ENCODE measurements around the gene TMEM205. TPM values are rescaled to one million over a fixed set of nuclear protein-coding genes. Genes with fewer than 3 reads are reported as not detected.

The TMEM205 gene
- total RNA-seq, 5 donors from 2014 or later (not counting 1 experiment from before 2014, with no cell fraction given): 15.6 to 32.9 (median 27.0) TPM

DNA sequence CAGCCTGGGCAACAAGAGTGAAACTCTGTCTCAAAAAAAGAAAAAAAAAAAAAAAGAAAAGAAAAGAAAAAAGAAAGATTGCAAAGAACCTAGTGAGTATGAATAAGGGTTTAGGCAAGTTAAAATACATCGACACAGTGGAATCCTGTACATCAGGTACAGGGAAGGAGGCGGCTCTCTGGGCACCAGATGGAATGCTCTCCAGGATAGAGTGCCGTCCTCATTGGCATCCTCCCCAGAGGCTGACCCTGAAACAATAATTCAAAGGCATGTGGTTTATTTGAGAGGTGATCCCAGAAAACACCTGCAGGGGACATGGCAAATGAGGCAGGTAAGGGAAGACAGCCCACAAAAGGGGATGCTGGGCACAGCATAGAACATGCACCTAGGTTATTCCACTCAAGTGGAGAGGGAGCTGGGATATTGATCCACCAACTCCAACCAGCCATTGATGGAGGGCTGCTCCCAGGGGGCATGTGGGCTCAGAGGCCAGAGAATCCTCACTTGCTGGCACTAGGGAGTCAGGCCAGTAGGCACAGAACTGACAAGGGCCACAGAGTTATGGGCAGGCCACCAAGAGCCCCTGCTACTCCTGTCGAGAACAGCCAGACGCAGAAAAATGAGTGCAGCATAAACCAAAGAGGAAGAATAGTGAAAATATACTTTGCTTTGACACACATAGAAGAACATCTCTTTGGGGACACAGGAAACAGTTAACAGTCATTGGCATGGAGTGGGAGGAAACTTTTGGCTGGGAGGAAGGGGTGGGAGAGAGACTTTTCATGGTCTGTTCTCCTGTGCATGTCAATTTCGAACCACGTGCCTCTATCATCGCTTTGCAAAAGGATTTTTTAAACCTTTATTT is 45.9 kb downstream of the TMEM205 start:
- no peaks in the 10 kb centered on the region for H3K4me1 Mint-ChIP-seq
- H3K36me3 Mint-ChIP-seq: no peaks in the 10 kb centered on the region
- H3K27me3 ChIP-seq (replicated peaks in 1 of 2; ENCODE audit: control insufficient read depth in 2 of 2, extremely low read depth in 1 of 2, insufficient read depth in 2 of 2, low read length in 1 of 2): peaks cover 0 to 16% of the 10 kb centered on the region in 2 experiments
- H3K27me3 Mint-ChIP-seq: peaks cover 0 to 12% of the 10 kb centered on the region in 2 donors
- WGBS (ENCODE audit: insufficient coverage): 93% methylated on average over 2 of the region's 8 CpGs
- no peaks in the 10 kb centered on the region for H3K4me1 ChIP-seq (ENCODE audit: control insufficient read depth in 1 of 2, extremely low read depth in 1 of 2, insufficient read depth in 2 of 2, low read length in 2 of 2)
- ChIA-PET POLR2A (interaction anchor here in 1 of 2 donors (0.6 kb wide), 1 partner anchor 137 kb away, joined by 5 read pairs; no protein-coding TSS in a partner anchor), CTCF (interaction anchor here in 1 of 2 donors (0.6 kb wide), 1 partner anchor 10 kb away, joined by 4 read pairs; no protein-coding TSS in a partner anchor)
- H3K36me3 ChIP-seq (ENCODE audit: control insufficient read depth in 2 of 2, extremely low read depth in 1 of 2, insufficient read depth in 1 of 2, low read length in 1 of 2): no peaks in the 10 kb centered on the region
- no peak overlapping the region for H3K27ac ChIP-seq (ENCODE audit: low read length)
- no peaks in the 10 kb centered on the region for H3K9me3 Mint-ChIP-seq
- no peak for DNase-seq
- ATAC-seq (replicated peaks in 1 of 4): no peak
- no peak overlapping the region for H3K27ac Mint-ChIP-seq
- H3K9me3 ChIP-seq: no peaks in the 10 kb centered on the region
- H3K4me3 ChIP-seq (ENCODE audit: control insufficient read depth in 1 of 2, extremely low read depth in 1 of 2, low read length in 1 of 2): no peak overlapping the region
- H3K4me3 Mint-ChIP-seq: no peak overlapping the region

DNA sequence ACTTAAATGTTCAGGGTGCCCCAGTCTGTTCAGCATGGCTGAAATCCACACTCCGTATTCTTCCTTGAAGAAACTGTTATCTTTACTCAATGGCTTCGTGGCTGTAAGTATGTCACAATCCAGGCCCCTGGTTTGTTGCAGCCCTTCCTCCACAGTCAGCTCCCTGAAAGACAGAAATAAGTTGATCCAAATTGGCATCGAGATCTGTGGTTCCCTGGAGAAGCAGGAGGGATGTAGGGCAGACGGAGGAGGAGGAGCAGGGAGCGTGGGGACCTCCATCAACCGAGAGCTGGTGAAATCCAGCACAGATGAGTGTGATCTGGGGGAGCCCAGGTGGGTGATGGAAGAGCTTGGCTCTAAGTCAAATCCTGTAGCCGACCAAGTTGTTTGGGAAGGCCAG is 49.8 kb downstream of the TMEM205 start:
- H3K36me3 ChIP-seq (ENCODE audit: control insufficient read depth in 2 of 2, extremely low read depth in 1 of 2, insufficient read depth in 1 of 2, low read length in 1 of 2): no peaks in the 10 kb centered on the region
- no peak overlapping the region for H3K4me3 ChIP-seq (ENCODE audit: control insufficient read depth in 1 of 2, extremely low read depth in 1 of 2, low read length in 1 of 2)
- no peaks in the 10 kb centered on the region for H3K36me3 Mint-ChIP-seq
- DNase-seq (no peak), ATAC-seq (replicated peaks in 1 of 4) (no peak)
- H3K27ac ChIP-seq (ENCODE audit: low read length): no peak overlapping the region
- peaks cover 0 to 8% of the 10 kb centered on the region in 2 experiments for H3K4me1 ChIP-seq (ENCODE audit: control insufficient read depth in 1 of 2, extremely low read depth in 1 of 2, insufficient read depth in 2 of 2, low read length in 2 of 2)
- H3K27me3 ChIP-seq (replicated peaks in 1 of 2; ENCODE audit: control insufficient read depth in 2 of 2, extremely low read depth in 1 of 2, insufficient read depth in 2 of 2, low read length in 1 of 2): peaks cover 0 to 44% of the 10 kb centered on the region in 2 experiments
- H3K4me1 Mint-ChIP-seq: peaks cover 5 to 9% (median 7%) of the 10 kb centered on the region in 3 donors
- no peaks in the 10 kb centered on the region for H3K9me3 ChIP-seq
- H3K27me3 Mint-ChIP-seq: peaks cover 4 to 22% of the 10 kb centered on the region in 2 donors
- no peaks in the 10 kb centered on the region for H3K9me3 Mint-ChIP-seq
- POLR2A ChIA-PET: no interaction called here
- no peak overlapping the region for H3K4me3 Mint-ChIP-seq
- CTCF ChIA-PET: no interaction called here
- 89% methylated on average over 4 of the region's 7 CpGs for WGBS (ENCODE audit: insufficient coverage)
- H3K27ac Mint-ChIP-seq: no peak overlapping the region

DNA sequence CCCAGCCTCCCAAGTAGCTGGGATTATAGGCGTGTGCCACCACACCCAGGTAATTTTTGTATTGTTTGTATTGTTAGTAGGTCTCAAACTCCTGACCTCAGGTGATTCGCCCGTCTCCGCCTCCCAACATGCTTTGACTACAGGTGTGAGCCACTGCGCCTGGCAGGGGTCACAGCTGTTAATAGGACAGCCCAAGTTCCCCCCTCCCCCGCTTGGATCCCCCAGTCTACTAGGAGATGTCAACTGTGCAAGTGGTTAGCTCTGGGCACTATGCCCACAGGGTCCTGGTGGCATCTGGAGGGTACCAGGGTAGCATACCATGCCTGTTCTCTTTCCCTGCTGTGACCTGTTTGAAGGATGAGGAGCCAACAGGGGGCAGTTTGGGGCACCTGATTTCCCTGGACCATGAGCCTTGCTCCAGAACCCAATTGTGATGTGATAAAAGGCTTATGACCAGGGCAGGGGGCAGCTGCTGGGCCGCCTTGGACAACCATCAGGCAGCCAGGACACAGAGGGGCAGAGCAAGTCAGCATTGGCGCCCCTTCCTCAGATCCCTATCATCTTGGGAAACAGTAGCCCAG is 50.3 kb downstream of the TMEM205 start, which contains the start of gene TSPAN16:
TSPAN16 (plus strand) TSS at position 496 of the 581 bp plus-strand sequence. CDS start 138 bp downstream, outside the sequence.
- no peak within 1 kb of the TSS for H3K4me3 ChIP-seq (ENCODE audit: control insufficient read depth in 1 of 2, extremely low read depth in 1 of 2, low read length in 1 of 2)
- H3K9me3 Mint-ChIP-seq: no peaks in the 10 kb centered on the region
- H3K36me3 ChIP-seq (ENCODE audit: control insufficient read depth in 2 of 2, extremely low read depth in 1 of 2, insufficient read depth in 1 of 2, low read length in 1 of 2): no peaks in the 10 kb centered on the region
- ChIA-PET CTCF (no interaction called here), POLR2A (no interaction called here)
- DNase-seq (no peak), ATAC-seq (replicated peaks in 1 of 4) (no peak)
- H3K36me3 Mint-ChIP-seq: no peaks in the 10 kb centered on the region
- peaks cover 0 to 8% of the 10 kb centered on the region in 2 experiments for H3K4me1 ChIP-seq (ENCODE audit: control insufficient read depth in 1 of 2, extremely low read depth in 1 of 2, insufficient read depth in 2 of 2, low read length in 2 of 2)
- 88% methylated on average over 6 of the region's 8 CpGs for WGBS (ENCODE audit: insufficient coverage)
- peaks cover 0 to 49% of the 10 kb centered on the region in 2 experiments for H3K27me3 ChIP-seq (replicated peaks in 1 of 2; ENCODE audit: control insufficient read depth in 2 of 2, extremely low read depth in 1 of 2, insufficient read depth in 2 of 2, low read length in 1 of 2)
- H3K4me3 Mint-ChIP-seq: no peak within 1 kb of the TSS
- H3K4me1 Mint-ChIP-seq: peaks cover 5 to 9% (median 7%) of the 10 kb centered on the region in 3 donors
- H3K27ac Mint-ChIP-seq: peak within 1 kb of the TSS in 1 of 2 donors; percentile 9
- H3K27ac ChIP-seq (ENCODE audit: low read length): no peak within 1 kb of the TSS
- H3K27me3 Mint-ChIP-seq: peaks cover 9 to 23% of the 10 kb centered on the region in 2 donors
- no peaks in the 10 kb centered on the region for H3K9me3 ChIP-seq

DNA sequence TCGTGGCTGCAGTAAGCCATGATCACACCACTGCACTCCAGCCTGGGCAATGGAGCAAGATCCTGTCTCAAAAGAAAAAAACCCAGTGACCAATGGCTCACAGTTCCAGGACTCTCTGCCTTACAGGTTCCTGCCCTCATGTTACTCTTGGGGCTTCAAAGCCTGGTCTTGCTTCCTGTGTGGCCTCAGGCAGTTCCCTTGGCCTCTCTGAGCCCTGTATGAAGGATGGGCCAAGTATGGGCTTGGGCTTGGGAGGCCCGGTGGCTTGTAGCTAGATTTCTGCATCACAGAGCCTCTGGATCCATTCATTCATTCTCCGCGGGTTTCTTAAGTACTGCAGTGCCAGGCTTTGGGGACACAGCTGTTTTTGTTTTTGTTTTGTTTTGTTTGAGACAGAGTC is 50.9 kb downstream of the TMEM205 start:
- POLR2A ChIA-PET: no interaction called here

DNA sequence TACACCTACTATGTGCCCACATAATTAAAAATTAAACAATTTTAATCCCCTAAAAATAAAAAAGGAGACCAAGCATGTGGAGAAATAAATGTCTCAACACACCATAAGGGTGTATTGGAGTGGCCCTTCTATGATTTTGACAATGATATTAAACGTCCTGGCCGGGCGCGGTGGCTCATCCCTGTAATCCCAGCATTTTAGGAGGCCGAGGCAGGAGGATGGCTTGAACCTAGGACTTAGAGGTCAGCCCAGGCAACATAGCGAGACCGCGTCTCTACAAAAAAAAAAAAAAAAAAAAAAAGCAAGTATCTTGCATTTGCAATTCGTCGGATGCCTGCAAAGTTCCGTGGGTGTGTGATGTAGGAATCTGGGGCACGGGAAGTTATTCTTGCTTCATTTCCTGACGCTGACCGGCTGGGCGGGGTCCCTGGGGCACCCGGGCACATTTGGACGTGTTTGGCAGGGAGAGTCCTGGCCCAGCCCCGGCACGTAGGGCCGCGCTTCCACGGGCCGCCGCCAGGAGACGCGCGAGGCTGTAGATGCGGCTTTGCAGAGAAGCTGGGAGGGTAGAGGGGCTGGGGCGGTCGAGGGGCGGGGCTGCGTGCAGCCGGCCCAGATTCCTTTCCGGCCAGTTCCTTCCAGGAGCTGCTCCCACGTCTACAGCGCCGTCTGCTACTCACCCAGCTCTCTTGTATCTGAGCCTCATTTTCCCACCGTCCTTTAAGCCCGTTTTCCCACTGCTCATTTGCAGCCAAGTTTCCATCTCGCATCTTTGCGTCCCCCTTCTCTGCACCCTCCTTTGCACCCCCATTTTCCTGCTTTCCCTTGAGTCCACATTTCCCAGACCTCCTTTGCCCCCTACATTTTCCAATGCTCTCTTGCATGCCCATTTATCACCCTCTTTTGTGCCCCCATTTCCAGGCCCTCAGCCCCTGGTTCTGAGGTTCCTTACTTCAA is 52.4 kb downstream of the TMEM205 start:
- 6% methylated on average over 29 of the region's 41 CpGs for WGBS (ENCODE audit: insufficient coverage)
- Mint-ChIP-seq H3K36me3 (no peaks in the 10 kb centered on the region), H3K4me3 (peak overlapping the region in 2 of 3 donors; percentile 24 to 41), H3K4me1 (peaks cover 5 to 9% (median 7%) of the 10 kb centered on the region in 3 donors), H3K27me3 (peaks cover 13 to 33% of the 10 kb centered on the region in 2 donors), H3K9me3 (no peaks in the 10 kb centered on the region), H3K27ac (no peak overlapping the region)
- POLR2A ChIA-PET: no interaction called here
- Histone ChIP-seq H3K9me3 (no peaks in the 10 kb centered on the region), H3K36me3 (ENCODE audit: control insufficient read depth in 2 of 2, extremely low read depth in 1 of 2, insufficient read depth in 1 of 2, low read length in 1 of 2) (no peaks in the 10 kb centered on the region), H3K4me1 (ENCODE audit: control insufficient read depth in 1 of 2, extremely low read depth in 1 of 2, insufficient read depth in 2 of 2, low read length in 2 of 2) (peaks cover 0 to 8% of the 10 kb centered on the region in 2 experiments), H3K27ac (ENCODE audit: low read length) (no peak overlapping the region), H3K4me3 (ENCODE audit: control insufficient read depth in 1 of 2, extremely low read depth in 1 of 2, low read length in 1 of 2) (no peak overlapping the region), H3K27me3 (replicated peaks in 1 of 2; ENCODE audit: control insufficient read depth in 2 of 2, extremely low read depth in 1 of 2, insufficient read depth in 2 of 2, low read length in 1 of 2) (peaks cover 0 to 57% of the 10 kb centered on the region in 2 experiments)
- peak; percentile 95 to 100 (median 98) for ATAC-seq (replicated peaks in 1 of 4)
- peak; percentile 50 to 81 (median 70) for DNase-seq
- CTCF ChIA-PET: interaction anchor here (0.5 to 1.1 kb wide), 8 partner anchors 14 to 1393 kb away, joined by 3 to 8 read pairs (median 5); no protein-coding TSS in a partner anchor

More for the DNA sequence above, 50.9 kb downstream of the TMEM205 start:
- Histone ChIP-seq H3K27ac (ENCODE audit: low read length) (no peak overlapping the region), H3K36me3 (ENCODE audit: control insufficient read depth in 2 of 2, extremely low read depth in 1 of 2, insufficient read depth in 1 of 2, low read length in 1 of 2) (no peaks in the 10 kb centered on the region), H3K27me3 (replicated peaks in 1 of 2; ENCODE audit: control insufficient read depth in 2 of 2, extremely low read depth in 1 of 2, insufficient read depth in 2 of 2, low read length in 1 of 2) (peaks cover 0 to 51% of the 10 kb centered on the region in 2 experiments), H3K9me3 (no peaks in the 10 kb centered on the region), H3K4me3 (ENCODE audit: control insufficient read depth in 1 of 2, extremely low read depth in 1 of 2, low read length in 1 of 2) (no peak overlapping the region), H3K4me1 (ENCODE audit: control insufficient read depth in 1 of 2, extremely low read depth in 1 of 2, insufficient read depth in 2 of 2, low read length in 2 of 2) (peaks cover 0 to 8% of the 10 kb centered on the region in 2 experiments)
- no peak for DNase-seq
- no peaks in the 10 kb centered on the region for H3K36me3 Mint-ChIP-seq
- peaks cover 9 to 25% of the 10 kb centered on the region in 2 donors for H3K27me3 Mint-ChIP-seq
- peaks cover 5 to 9% (median 7%) of the 10 kb centered on the region in 3 donors for H3K4me1 Mint-ChIP-seq
- H3K9me3 Mint-ChIP-seq: no peaks in the 10 kb centered on the region
- no peak for ATAC-seq (replicated peaks in 1 of 4)
- CTCF ChIA-PET: no interaction called here
- WGBS (ENCODE audit: insufficient coverage): 46% methylated on average over 2 of the region's 4 CpGs
- no peak overlapping the region for H3K4me3 Mint-ChIP-seq
- no peak overlapping the region for H3K27ac Mint-ChIP-seq
